Measurements from ENCODE around the gene MT3. TPM values are rescaled to one million over a fixed set of nuclear protein-coding genes. Genes with fewer than 3 reads are reported as not detected.

Gene MT3
- total and polyA plus RNA-seq, 2 of the 13 experiments (the other 11 are each of a cell fraction or from before 2014, with no cell fraction given): not detected

GRCh38 chr16:56611281-56611833 is 22.0 kb downstream of the MT3 start (continued):
- TF ChIP-seq AFF4 (CRISPR knock-in tag; IDR thresholded peaks at IDR 0.05) (no peak), ZFP36L2 (CRISPR knock-in tag; IDR thresholded peaks at IDR 0.05) (no peak), GATAD2A (CRISPR knock-in tag; IDR thresholded peaks at IDR 0.05) (0 out of 2 replicates have a peak, but pooled peaks have one; percentile 30), ZNF644 (CRISPR knock-in tag; IDR thresholded peaks at IDR 0.05; ENCODE audit: low read depth) (no peak), RORA (CRISPR knock-in tag; IDR thresholded peaks at IDR 0.05) (no peak), KDM1A (CRISPR knock-in tag; IDR thresholded peaks at IDR 0.05) (0 out of 2 replicates have a peak, but pooled peaks have one; percentile 51), BRCA1 (CRISPR knock-in tag; IDR thresholded peaks at IDR 0.05) (no peak), NPAS2 (CRISPR knock-in tag; IDR thresholded peaks at IDR 0.05; ENCODE audit: borderline replicate concordance) (no peak), ELK4 (CRISPR knock-in tag; IDR thresholded peaks at IDR 0.05; ENCODE audit: borderline replicate concordance) (no peak), PRPF4 (IDR thresholded peaks at IDR 0.05; ENCODE audit: low read depth, low read length, poor library complexity, severe bottlenecking) (no peak), POGZ (CRISPR knock-in tag; IDR thresholded peaks at IDR 0.05) (no peak), ZNF513 (CRISPR knock-in tag; conservative IDR thresholded peaks at IDR 0.05) (no peak), NBN (conservative IDR thresholded peaks at IDR 0.05) (no peak), MXD4 (CRISPR knock-in tag; IDR thresholded peaks at IDR 0.05) (no peak), KAT8 (CRISPR knock-in tag; IDR thresholded peaks at IDR 0.05) (no peak), SRY (CRISPR knock-in tag; IDR thresholded peaks at IDR 0.05) (no peak), ZNF441 (CRISPR knock-in tag; IDR thresholded peaks at IDR 0.05; ENCODE audit: borderline replicate concordance) (no peak), KDM5B (CRISPR knock-in tag; IDR thresholded peaks at IDR 0.05; ENCODE audit: borderline replicate concordance) (no peak), PAX8 (CRISPR knock-in tag; IDR thresholded peaks at IDR 0.05; ENCODE audit: borderline replicate concordance) (no peak), ZNF343 (CRISPR knock-in tag; IDR thresholded peaks at IDR 0.05) (no peak), ZNF160 (CRISPR knock-in tag; IDR thresholded peaks at IDR 0.05) (no peak), ZBTB10 (CRISPR knock-in tag; IDR thresholded peaks at IDR 0.05; ENCODE audit: borderline replicate concordance) (no peak), ZKSCAN8 (CRISPR knock-in tag; IDR thresholded peaks at IDR 0.05; ENCODE audit: borderline replicate concordance) (no peak; the same call in 1 of the 2 replicates)

Data from HepG2 (cell line).